Measurements from ENCODE around the gene FAM114A2.

The FAM114A2 gene

DNA sequence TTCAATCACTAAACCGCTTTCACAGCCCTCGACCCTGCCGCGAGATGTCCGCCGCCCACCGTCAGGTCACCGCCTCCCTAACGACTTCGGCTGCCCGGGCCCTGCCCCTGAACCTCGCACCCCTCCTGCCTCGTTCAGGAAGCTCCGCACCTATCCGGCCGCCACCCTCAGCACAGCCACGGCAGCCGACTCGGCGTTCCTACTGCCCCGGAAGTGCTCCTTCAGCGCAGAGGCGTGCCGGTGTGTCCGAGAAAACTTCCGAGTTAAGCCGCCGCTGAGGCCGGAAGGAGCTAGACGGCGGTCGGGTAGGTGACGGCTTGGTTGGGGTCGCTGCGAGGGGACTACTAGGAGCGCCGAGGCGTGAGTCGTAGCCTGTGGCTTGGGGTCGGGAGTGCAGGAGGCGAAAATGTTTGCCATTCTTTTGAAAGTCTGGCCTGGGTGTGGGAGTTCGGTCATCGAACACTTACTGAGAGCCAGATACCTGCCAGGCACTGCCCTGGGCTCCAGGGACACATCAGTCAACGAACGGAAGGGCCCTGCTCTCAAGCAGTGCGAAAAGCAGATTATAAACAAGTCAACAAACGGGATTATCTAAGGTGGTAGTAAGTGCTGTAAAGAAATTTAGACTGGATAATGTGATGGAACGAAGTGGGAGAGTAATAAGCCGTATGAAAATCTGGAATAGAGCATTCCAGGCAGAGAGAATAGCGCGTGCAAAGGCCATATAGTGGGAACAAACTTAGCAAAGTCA lies at the start of gene FAM114A2, which contains the start of gene MFAP3 (continued):
- TF ChIP-seq, protein P1, sequence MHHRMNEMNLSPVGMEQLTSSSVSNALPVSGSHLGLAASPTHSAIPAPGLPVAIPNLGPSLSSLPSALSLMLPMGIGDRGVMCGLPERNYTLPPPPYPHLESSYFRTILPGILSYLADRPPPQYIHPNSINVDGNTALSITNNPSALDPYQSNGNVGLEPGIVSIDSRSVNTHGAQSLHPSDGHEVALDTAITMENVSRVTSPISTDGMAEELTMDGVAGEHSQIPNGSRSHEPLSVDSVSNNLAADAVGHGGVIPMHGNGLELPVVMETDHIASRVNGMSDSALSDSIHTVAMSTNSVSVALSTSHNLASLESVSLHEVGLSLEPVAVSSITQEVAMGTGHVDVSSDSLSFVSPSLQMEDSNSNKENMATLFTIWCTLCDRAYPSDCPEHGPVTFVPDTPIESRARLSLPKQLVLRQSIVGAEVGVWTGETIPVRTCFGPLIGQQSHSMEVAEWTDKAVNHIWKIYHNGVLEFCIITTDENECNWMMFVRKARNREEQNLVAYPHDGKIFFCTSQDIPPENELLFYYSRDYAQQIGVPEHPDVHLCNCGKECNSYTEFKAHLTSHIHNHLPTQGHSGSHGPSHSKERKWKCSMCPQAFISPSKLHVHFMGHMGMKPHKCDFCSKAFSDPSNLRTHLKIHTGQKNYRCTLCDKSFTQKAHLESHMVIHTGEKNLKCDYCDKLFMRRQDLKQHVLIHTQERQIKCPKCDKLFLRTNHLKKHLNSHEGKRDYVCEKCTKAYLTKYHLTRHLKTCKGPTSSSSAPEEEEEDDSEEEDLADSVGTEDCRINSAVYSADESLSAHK (tag by site-specific recombination; IDR thresholded peaks at IDR 0.05): no peak
- TF ChIP-seq ZNF394 (tag by site-specific recombination; IDR thresholded peaks at IDR 0.05; ENCODE audit: borderline replicate concordance) (peak; percentile 38; the same call in 1 of the 2 replicates), SCRT1 (tag by site-specific recombination; IDR thresholded peaks at IDR 0.05; ENCODE audit: borderline replicate concordance) (no peak), ZSCAN16 (tag by site-specific recombination; IDR thresholded peaks at IDR 0.05) (no peak), ZNF146 (tag by site-specific recombination; IDR thresholded peaks at IDR 0.05) (no peak), PRDM2 (tag by site-specific recombination; IDR thresholded peaks at IDR 0.05; ENCODE audit: borderline replicate concordance) (no peak), ZNF211 (tag by site-specific recombination; IDR thresholded peaks at IDR 0.05; ENCODE audit: low read depth) (no peak), SCRT2 (tag by site-specific recombination; IDR thresholded peaks at IDR 0.05) (no peak), YY2 (tag by site-specific recombination; IDR thresholded peaks at IDR 0.05) (no peak), KLF1 (tag by site-specific recombination; IDR thresholded peaks at IDR 0.05) (peak; percentile 75), ZNF335 (tag by site-specific recombination; conservative IDR thresholded peaks at IDR 0.05) (peak; percentile 98), ZNF692 (tag by site-specific recombination; IDR thresholded peaks at IDR 0.05) (peak; percentile 78; the same call in 1 of the 2 replicates), ZNF112 (tag by site-specific recombination; IDR thresholded peaks at IDR 0.05) (no peak), ZNF169 (tag by site-specific recombination; IDR thresholded peaks at IDR 0.05) (no peak), ZNF518A (tag by site-specific recombination; conservative IDR thresholded peaks at IDR 0.05; ENCODE audit: low read depth) (peak; percentile 100), ZNF140 (tag by site-specific recombination; IDR thresholded peaks at IDR 0.05) (no peak), ZNF184 (tag by site-specific recombination; IDR thresholded peaks at IDR 0.05) (no peak)
- TF ChIP-seq, protein P2, sequence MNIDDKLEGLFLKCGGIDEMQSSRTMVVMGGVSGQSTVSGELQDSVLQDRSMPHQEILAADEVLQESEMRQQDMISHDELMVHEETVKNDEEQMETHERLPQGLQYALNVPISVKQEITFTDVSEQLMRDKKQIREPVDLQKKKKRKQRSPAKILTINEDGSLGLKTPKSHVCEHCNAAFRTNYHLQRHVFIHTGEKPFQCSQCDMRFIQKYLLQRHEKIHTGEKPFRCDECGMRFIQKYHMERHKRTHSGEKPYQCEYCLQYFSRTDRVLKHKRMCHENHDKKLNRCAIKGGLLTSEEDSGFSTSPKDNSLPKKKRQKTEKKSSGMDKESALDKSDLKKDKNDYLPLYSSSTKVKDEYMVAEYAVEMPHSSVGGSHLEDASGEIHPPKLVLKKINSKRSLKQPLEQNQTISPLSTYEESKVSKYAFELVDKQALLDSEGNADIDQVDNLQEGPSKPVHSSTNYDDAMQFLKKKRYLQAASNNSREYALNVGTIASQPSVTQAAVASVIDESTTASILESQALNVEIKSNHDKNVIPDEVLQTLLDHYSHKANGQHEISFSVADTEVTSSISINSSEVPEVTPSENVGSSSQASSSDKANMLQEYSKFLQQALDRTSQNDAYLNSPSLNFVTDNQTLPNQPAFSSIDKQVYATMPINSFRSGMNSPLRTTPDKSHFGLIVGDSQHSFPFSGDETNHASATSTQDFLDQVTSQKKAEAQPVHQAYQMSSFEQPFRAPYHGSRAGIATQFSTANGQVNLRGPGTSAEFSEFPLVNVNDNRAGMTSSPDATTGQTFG (tag by site-specific recombination; IDR thresholded peaks at IDR 0.05; ENCODE audit: borderline replicate concordance): no peak
- TF ChIP-seq, protein P3, sequence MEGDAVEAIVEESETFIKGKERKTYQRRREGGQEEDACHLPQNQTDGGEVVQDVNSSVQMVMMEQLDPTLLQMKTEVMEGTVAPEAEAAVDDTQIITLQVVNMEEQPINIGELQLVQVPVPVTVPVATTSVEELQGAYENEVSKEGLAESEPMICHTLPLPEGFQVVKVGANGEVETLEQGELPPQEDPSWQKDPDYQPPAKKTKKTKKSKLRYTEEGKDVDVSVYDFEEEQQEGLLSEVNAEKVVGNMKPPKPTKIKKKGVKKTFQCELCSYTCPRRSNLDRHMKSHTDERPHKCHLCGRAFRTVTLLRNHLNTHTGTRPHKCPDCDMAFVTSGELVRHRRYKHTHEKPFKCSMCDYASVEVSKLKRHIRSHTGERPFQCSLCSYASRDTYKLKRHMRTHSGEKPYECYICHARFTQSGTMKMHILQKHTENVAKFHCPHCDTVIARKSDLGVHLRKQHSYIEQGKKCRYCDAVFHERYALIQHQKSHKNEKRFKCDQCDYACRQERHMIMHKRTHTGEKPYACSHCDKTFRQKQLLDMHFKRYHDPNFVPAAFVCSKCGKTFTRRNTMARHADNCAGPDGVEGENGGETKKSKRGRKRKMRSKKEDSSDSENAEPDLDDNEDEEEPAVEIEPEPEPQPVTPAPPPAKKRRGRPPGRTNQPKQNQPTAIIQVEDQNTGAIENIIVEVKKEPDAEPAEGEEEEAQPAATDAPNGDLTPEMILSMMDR (tag by site-specific recombination; IDR thresholded peaks at IDR 0.05): no peak
